Activated naive CD4-positive, alpha-beta T cell treated with anti-CD3 and anti-CD28 coated beads, Interleukin-2, amount 10 ng/mL, durations not matched to agents 7 days and 5 days (primary cell): Measurements from ENCODE around the gene HSPA6.
"Not testable (repeated sequence)": the region's sequence is repeated elsewhere in the genome, so short reads cannot be mapped to it uniquely, and the experiment has no call there.

Source experiments
- CTCF ChIA-PET: fragments of 350-600 bp; sonication (Branson Sonifier 250); formaldehyde crosslinking; loops from one replicate; lab custom pipeline; 2021; ENCODE audit warnings: antibody characterized with exemption; lab: Charles Lee
- DNase-seq: peaks from one replicate; pipeline ENCODE4 v3.0.0-alpha.2; 2020
- H3K27ac Mint-ChIP-seq: one replicate; pipeline ENCODE4 v1.8.0; 2021; ENCODE audit warnings: mild to moderate bottlenecking, moderate library complexity, mixed read lengths
- H3K27me3 Mint-ChIP-seq: one replicate; pipeline ENCODE4 v1.8.0; 2021; ENCODE audit warnings: mild to moderate bottlenecking, mixed read lengths
- H3K36me3 Mint-ChIP-seq: one replicate; pipeline ENCODE4 v1.8.0; 2021; ENCODE audit warnings: mixed read lengths
- H3K4me1 Mint-ChIP-seq: one replicate; pipeline ENCODE4 v1.8.0; 2021; ENCODE audit warnings: mixed read lengths
- H3K4me3 Mint-ChIP-seq: one replicate; pipeline ENCODE4 v1.8.0; 2021; ENCODE audit warnings: mild to moderate bottlenecking, moderate library complexity, mixed read lengths
- H3K9me3 Mint-ChIP-seq: one replicate; pipeline ENCODE4 v1.8.0; 2021; ENCODE audit warnings: mixed read lengths

Gene HSPA6

GRCh38 chr1:161532644-161533567 is 8.6 kb downstream of the HSPA6 start:
- Mint-ChIP-seq H3K27me3 (peaks cover 33% of the 10 kb centered on the region), H3K4me1 (peaks cover 38% of the 10 kb centered on the region), H3K27ac (peak overlapping the region; percentile 64)
- CTCF ChIA-PET: interaction anchor here (1.1 to 1.3 kb wide), 2 partner anchors 48 to 208 kb away, joined by 3 to 4 read pairs; no protein-coding TSS in a partner anchor
- not testable (repeated sequence) for H3K9me3 Mint-ChIP-seq, H3K36me3 Mint-ChIP-seq, H3K4me3 Mint-ChIP-seq, DNase-seq

- H3K4me1 Mint-ChIP-seq: peaks cover 44% of the 10 kb centered on the region
- H3K4me3 Mint-ChIP-seq, H3K36me3 Mint-ChIP-seq, CTCF ChIA-PET, DNase-seq, H3K27ac Mint-ChIP-seq: not testable (repeated sequence)
- H3K27me3 Mint-ChIP-seq: peaks cover 17% of the 10 kb centered on the region
- H3K9me3 Mint-ChIP-seq: peaks cover 13% of the 10 kb centered on the region
Observed at GRCh38 chr1:161537068-161537669, 12.8 kb downstream of the HSPA6 start.

GRCh38 chr1:161538925-161539479 is 14.7 kb downstream of the HSPA6 start:
- peaks cover 52% of the 10 kb centered on the region for H3K4me1 Mint-ChIP-seq
- CTCF ChIA-PET, H3K36me3 Mint-ChIP-seq, DNase-seq: not testable (repeated sequence)
- peak overlapping the region; percentile 55 for H3K27ac Mint-ChIP-seq
- H3K4me3 Mint-ChIP-seq: peak overlapping the region; percentile 79
- peaks cover 11% of the 10 kb centered on the region for H3K27me3 Mint-ChIP-seq
- peaks cover 13% of the 10 kb centered on the region for H3K9me3 Mint-ChIP-seq

GRCh38 chr1:161539731-161540569 is 15.6 kb downstream of the HSPA6 start:
- peak; percentile 91 for DNase-seq
- Mint-ChIP-seq H3K4me1 (peaks cover 55% of the 10 kb centered on the region), H3K4me3 (peak overlapping the region; percentile 79), H3K27ac (peak overlapping the region; percentile 94), H3K9me3 (peaks cover 13% of the 10 kb centered on the region)
- H3K36me3 Mint-ChIP-seq, H3K27me3 Mint-ChIP-seq, CTCF ChIA-PET: not testable (repeated sequence)

- CTCF ChIA-PET, H3K36me3 Mint-ChIP-seq, H3K27me3 Mint-ChIP-seq: not testable (repeated sequence)
- Mint-ChIP-seq H3K4me3 (peak overlapping the region; percentile 79), H3K9me3 (peaks cover 13% of the 10 kb centered on the region), H3K27ac (peak overlapping the region; percentile 94), H3K4me1 (peaks cover 61% of the 10 kb centered on the region)
- peak; percentile 25 for DNase-seq
Observed at GRCh38 chr1:161540570-161540960, 16.2 kb downstream of the HSPA6 start.

- peak overlapping the region; percentile 80 for H3K27ac Mint-ChIP-seq
- CTCF ChIA-PET, H3K27me3 Mint-ChIP-seq, H3K9me3 Mint-ChIP-seq, H3K36me3 Mint-ChIP-seq: not testable (repeated sequence)
- peaks cover 63% of the 10 kb centered on the region for H3K4me1 Mint-ChIP-seq
- DNase-seq: peak; percentile 66
- peak overlapping the region; percentile 7 for H3K4me3 Mint-ChIP-seq
Observed at GRCh38 chr1:161542091-161542559, 17.8 kb downstream of the HSPA6 start.

- H3K27ac Mint-ChIP-seq, H3K36me3 Mint-ChIP-seq, H3K27me3 Mint-ChIP-seq, H3K9me3 Mint-ChIP-seq, DNase-seq, CTCF ChIA-PET, H3K4me3 Mint-ChIP-seq: not testable (repeated sequence)
- H3K4me1 Mint-ChIP-seq: peaks cover 58% of the 10 kb centered on the region
Observed at GRCh38 chr1:161543125-161543524, 18.8 kb downstream of the HSPA6 start.

- peaks cover 52% of the 10 kb centered on the region for H3K4me1 Mint-ChIP-seq
- H3K36me3 Mint-ChIP-seq, CTCF ChIA-PET, H3K9me3 Mint-ChIP-seq, H3K4me3 Mint-ChIP-seq, DNase-seq, H3K27me3 Mint-ChIP-seq, H3K27ac Mint-ChIP-seq: not testable (repeated sequence)
Observed at GRCh38 chr1:161545005-161545731, 20.8 kb downstream of the HSPA6 start.

- CTCF ChIA-PET, H3K27ac Mint-ChIP-seq, DNase-seq, H3K36me3 Mint-ChIP-seq, H3K9me3 Mint-ChIP-seq, H3K4me3 Mint-ChIP-seq, H3K27me3 Mint-ChIP-seq: not testable (repeated sequence)
- H3K4me1 Mint-ChIP-seq: peaks cover 25% of the 10 kb centered on the region
Observed at GRCh38 chr1:161547995-161548741, 23.8 kb downstream of the HSPA6 start.

- not testable (repeated sequence) for H3K27ac Mint-ChIP-seq
Observed at GRCh38 chr1:161548749-161549406, 24.5 kb downstream of the HSPA6 start.

GRCh38 chr1:161549652-161550051 is 25.3 kb downstream of the HSPA6 start, which contains the start of gene FCGR3A:
TSS of gene FCGR3A (minus strand) at chr1:161549818. CDS start at chr1:161549736, 82 bp downstream.
- Mint-ChIP-seq H3K9me3 (peaks cover 2% of the 10 kb centered on the region), H3K4me3 (no peak within 1 kb of the TSS), H3K27me3 (no peaks in the 10 kb centered on the region), H3K4me1 (peaks cover 21% of the 10 kb centered on the region), H3K27ac (no peak within 1 kb of the TSS), H3K36me3 (peaks cover 3% of the 10 kb centered on the region)
- CTCF ChIA-PET: interaction anchor here (1.1 kb wide), 1 partner anchor 62 kb away, joined by 3 read pairs; no protein-coding TSS in a partner anchor
- no peak for DNase-seq

More at GRCh38 chr1:161548749-161549406, 24.5 kb downstream of the HSPA6 start:
- not testable (repeated sequence) for DNase-seq, H3K9me3 Mint-ChIP-seq, H3K36me3 Mint-ChIP-seq, H3K27me3 Mint-ChIP-seq, H3K4me3 Mint-ChIP-seq
- CTCF ChIA-PET: interaction anchor here (1.1 kb wide), 1 partner anchor 62 kb away, joined by 3 read pairs; no protein-coding TSS in a partner anchor
- peaks cover 19% of the 10 kb centered on the region for H3K4me1 Mint-ChIP-seq

- H3K9me3 Mint-ChIP-seq, H3K27me3 Mint-ChIP-seq, DNase-seq, H3K36me3 Mint-ChIP-seq, H3K4me3 Mint-ChIP-seq, H3K27ac Mint-ChIP-seq, CTCF ChIA-PET: not testable (repeated sequence)
- peaks cover 22% of the 10 kb centered on the region for H3K4me1 Mint-ChIP-seq
Observed at GRCh38 chr1:161550942-161551341, 26.6 kb downstream of the HSPA6 start.
